G401 (cell line): ENCODE data around the gene CCL25. TPM values are rescaled to one million over a fixed set of nuclear protein-coding genes. Genes with fewer than 3 reads are reported as not detected.
"Not testable (repeated sequence)": the region's sequence is repeated elsewhere in the genome, so short reads cannot be mapped to it uniquely, and the experiment has no call there.

Source experiments
- DNase-seq: peaks from one replicate; pipeline ENCODE4 v3.0.0-alpha.2; 2015; ENCODE audit warnings: low spot score
- in situ Hi-C: cut with HindIII; loops from 2 replicates; pipeline ENCODE4 v1.10.0; 2016; ENCODE audit warnings: low sequenced_read_pairs, mixed read lengths
- total RNA-seq: library from RNA; depleted of rRNA; stranded (reverse); fragments of >200 nt; shearing (Covaris generic); gene quantifications from 2 replicates; pipeline ENCODE4 v1.2.3, GENCODE V29; 2014

The CCL25 gene
- total RNA-seq, 1 experiment from 2014 or later: 19.6 TPM

- DNase-seq: no peak
- in situ Hi-C loops: no loop called here
Measured at GRCh38 chr19:8081569-8082550, 29.3 kb downstream of the CCL25 start.

- in situ Hi-C loops: no loop called here
- DNase-seq: no peak
Measured at GRCh38 chr19:8083141-8083540, 30.6 kb downstream of the CCL25 start.

GRCh38 chr19:8084152-8084551, 31.6 kb downstream of the CCL25 start:
- DNase-seq: no peak

GRCh38 chr19:8085598-8086408, 33.2 kb downstream of the CCL25 start:
- DNase-seq: no peak
- in situ Hi-C loops: no loop called here

More at GRCh38 chr19:8084152-8084551, 31.6 kb downstream of the CCL25 start:
- in situ Hi-C loops: no loop called here

GRCh38 chr19:8086849-8087248, 34.3 kb downstream of the CCL25 start:
- DNase-seq: no peak
- in situ Hi-C loops: no loop called here

GRCh38 chr19:8087876-8088275, 35.3 kb downstream of the CCL25 start:
- in situ Hi-C loops: no loop called here
- DNase-seq: no peak

GRCh38 chr19:8088752-8089663, 36.4 kb downstream of the CCL25 start:
- in situ Hi-C loops: no loop called here
- DNase-seq: no peak

GRCh38 chr19:8089664-8090601, 37.4 kb downstream of the CCL25 start:
- in situ Hi-C loops: no loop called here
- DNase-seq: no peak

GRCh38 chr19:8090950-8091349, 38.4 kb downstream of the CCL25 start:
- DNase-seq: no peak
- in situ Hi-C loops: no loop called here

- in situ Hi-C loops: no loop called here
- no peak for DNase-seq
Measured at GRCh38 chr19:8093740-8094139, 41.2 kb downstream of the CCL25 start.

GRCh38 chr19:8094336-8094735, 41.8 kb downstream of the CCL25 start:
- no peak for DNase-seq
- in situ Hi-C loops: no loop called here

- in situ Hi-C loops: no loop called here
- DNase-seq: no peak
Measured at GRCh38 chr19:8095354-8095886, 42.9 kb downstream of the CCL25 start.

GRCh38 chr19:8096071-8096470, 43.5 kb downstream of the CCL25 start:
- in situ Hi-C loops: no loop called here
- DNase-seq: no peak

GRCh38 chr19:8097198-8097597, 44.6 kb downstream of the CCL25 start:
- no peak for DNase-seq
- in situ Hi-C loops: no loop called here

GRCh38 chr19:8097681-8098567, 45.4 kb downstream of the CCL25 start:
- in situ Hi-C loops: no loop called here

GRCh38 chr19:8101311-8101710, 48.8 kb downstream of the CCL25 start:
- in situ Hi-C loops: no loop called here
- DNase-seq: no peak

More at GRCh38 chr19:8097681-8098567, 45.4 kb downstream of the CCL25 start:
- no peak for DNase-seq

- in situ Hi-C loops, DNase-seq: not testable (repeated sequence)
Measured at GRCh38 chr19:8101910-8102309, 49.4 kb downstream of the CCL25 start.
